ENCODE results near the gene FREM1. TPM values are rescaled to one million over a fixed set of nuclear protein-coding genes. Genes with fewer than 3 reads are reported as not detected.

The FREM1 gene
- total RNA-seq, 2 experiments from 2014 or later: not detected

DNA sequence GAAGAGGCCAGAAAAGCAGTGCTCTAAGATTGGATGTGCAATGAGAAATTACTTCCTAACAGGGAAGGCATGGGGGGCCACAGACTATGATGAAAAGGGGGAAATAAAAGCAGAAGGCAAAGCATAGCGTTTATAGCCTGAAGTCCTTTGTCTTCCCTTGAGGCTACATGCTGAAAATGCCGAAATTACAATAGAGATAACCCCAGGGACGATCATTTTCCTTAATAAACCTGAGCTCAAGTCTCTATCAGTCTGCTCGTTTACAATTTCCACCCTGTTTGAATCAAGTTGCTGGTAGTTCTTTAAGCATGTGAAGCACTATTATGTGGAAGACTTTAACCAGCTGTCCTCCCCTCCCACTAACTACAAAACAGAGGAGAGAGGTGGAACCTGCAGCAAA is 60.4 kb downstream of the FREM1 start:
- no peaks in the 10 kb centered on the region for H3K9me3 Mint-ChIP-seq (ENCODE audit: insufficient read depth)
- H3K36me3 Mint-ChIP-seq (ENCODE audit: low read depth): no peaks in the 10 kb centered on the region
- peaks cover 15% of the 10 kb centered on the region for H3K27me3 Mint-ChIP-seq (ENCODE audit: low read depth)
- H3K4me3 Mint-ChIP-seq: no peak overlapping the region
- DNase-seq (no peak), ATAC-seq (no peak)
- ChIA-PET POLR2A (no interaction called here), CTCF (no interaction called here)
- no peaks in the 10 kb centered on the region for H3K4me1 Mint-ChIP-seq (ENCODE audit: low read depth)
- H3K27ac Mint-ChIP-seq: no peak overlapping the region

GRCh38 chr9:14849296-14849695 is 60.9 kb downstream of the FREM1 start:
- ChIA-PET CTCF (no interaction called here), POLR2A (no interaction called here)
- Mint-ChIP-seq H3K9me3 (ENCODE audit: insufficient read depth) (no peaks in the 10 kb centered on the region), H3K4me3 (no peak overlapping the region), H3K27me3 (ENCODE audit: low read depth) (peaks cover 15% of the 10 kb centered on the region), H3K27ac (no peak overlapping the region), H3K4me1 (ENCODE audit: low read depth) (no peaks in the 10 kb centered on the region), H3K36me3 (ENCODE audit: low read depth) (no peaks in the 10 kb centered on the region)
- DNase-seq (no peak), ATAC-seq (no peak)

DNA sequence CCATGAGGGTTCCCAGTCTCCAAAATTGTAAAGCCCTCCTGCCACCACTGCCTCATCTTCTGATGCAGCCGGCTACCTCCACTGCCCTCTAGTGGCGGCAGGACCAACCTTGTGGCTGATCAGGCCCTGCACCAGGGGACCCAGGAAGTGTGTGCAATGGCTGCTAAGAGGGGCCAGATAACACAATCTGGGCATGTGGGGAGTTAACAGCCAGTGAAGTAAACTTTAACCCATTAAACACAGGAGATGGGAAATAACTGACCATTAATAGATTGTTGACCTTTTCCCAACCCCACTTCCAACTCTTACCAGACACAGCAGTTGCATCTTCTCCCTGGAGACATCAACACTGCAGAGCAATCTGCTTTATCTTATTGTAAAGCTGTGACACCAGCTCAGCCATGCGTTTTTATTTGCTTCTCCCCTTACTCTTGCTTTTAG is 63.3 kb downstream of the FREM1 start:
- peak; percentile 75 for ATAC-seq
- CTCF ChIA-PET: interaction anchor here (0.7 kb wide), 1 partner anchor 8 kb away, joined by 3 read pairs; no protein-coding TSS in a partner anchor
- DNase-seq: peak; percentile 73
- Mint-ChIP-seq H3K27me3 (ENCODE audit: low read depth) (peaks cover 10% of the 10 kb centered on the region), H3K9me3 (ENCODE audit: insufficient read depth) (no peaks in the 10 kb centered on the region), H3K4me3 (no peak overlapping the region), H3K36me3 (ENCODE audit: low read depth) (no peaks in the 10 kb centered on the region), H3K4me1 (ENCODE audit: low read depth) (no peaks in the 10 kb centered on the region), H3K27ac (no peak overlapping the region)
- POLR2A ChIA-PET: no interaction called here

GRCh38 chr9:14843163-14843562 is 67.1 kb downstream of the FREM1 start:
- Mint-ChIP-seq H3K27me3 (ENCODE audit: low read depth) (no peaks in the 10 kb centered on the region), H3K4me1 (ENCODE audit: low read depth) (no peaks in the 10 kb centered on the region), H3K9me3 (ENCODE audit: insufficient read depth) (no peaks in the 10 kb centered on the region), H3K4me3 (no peak overlapping the region), H3K27ac (no peak overlapping the region), H3K36me3 (ENCODE audit: low read depth) (no peaks in the 10 kb centered on the region)
- DNase-seq (no peak), ATAC-seq (no peak)
- ChIA-PET CTCF (interaction anchor here (0.8 kb wide), 1 partner anchor 292 kb away, joined by 3 read pairs; no protein-coding TSS in a partner anchor), POLR2A (no interaction called here)

DNA sequence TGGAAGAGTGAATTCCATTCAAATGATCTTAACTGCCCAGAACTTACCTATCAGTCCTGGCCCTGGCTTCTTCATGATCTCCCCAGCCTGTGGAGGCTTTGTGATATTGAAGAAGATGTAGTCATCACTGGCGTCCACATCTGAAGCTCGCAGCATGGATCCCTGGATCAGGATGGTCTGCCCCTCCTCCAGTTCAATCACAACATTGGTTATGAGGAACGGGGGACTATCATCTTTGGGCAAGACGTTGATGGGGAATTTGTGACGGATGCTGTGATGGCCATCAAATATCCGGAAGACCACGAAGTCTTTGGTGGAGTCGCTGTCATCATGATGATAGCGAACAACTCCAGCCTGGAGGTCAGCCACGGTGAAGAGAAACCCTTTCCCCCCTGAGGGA is 68.0 kb downstream of the FREM1 start:
- no peaks in the 10 kb centered on the region for H3K27me3 Mint-ChIP-seq (ENCODE audit: low read depth)
- no peak for DNase-seq
- ChIA-PET POLR2A (no interaction called here), CTCF (no interaction called here)
- no peak overlapping the region for H3K4me3 Mint-ChIP-seq
- H3K27ac Mint-ChIP-seq: no peak overlapping the region
- H3K9me3 Mint-ChIP-seq (ENCODE audit: insufficient read depth): no peaks in the 10 kb centered on the region
- no peaks in the 10 kb centered on the region for H3K4me1 Mint-ChIP-seq (ENCODE audit: low read depth)
- H3K36me3 Mint-ChIP-seq (ENCODE audit: low read depth): no peaks in the 10 kb centered on the region
- ATAC-seq: no peak

DNA sequence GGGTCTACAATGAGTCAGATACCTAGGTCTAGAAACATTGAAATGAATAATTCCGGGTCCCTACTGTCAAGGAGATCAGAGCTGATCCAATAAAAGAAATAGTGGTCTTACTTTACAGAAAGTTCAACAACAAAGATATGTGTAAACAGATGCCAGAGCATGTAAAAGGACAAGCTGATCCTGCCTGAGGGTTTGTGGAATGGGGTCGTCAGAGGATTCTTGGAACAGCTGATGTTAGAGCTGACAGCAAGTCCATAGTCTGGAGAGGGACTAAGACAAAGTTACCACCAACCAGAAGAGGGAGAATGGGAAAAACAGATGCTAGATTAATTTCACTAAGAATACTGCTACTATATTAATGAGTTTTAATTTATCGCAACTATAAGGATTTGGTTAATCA is 71.5 kb downstream of the FREM1 start:
- H3K36me3 Mint-ChIP-seq (ENCODE audit: low read depth): no peaks in the 10 kb centered on the region
- H3K27ac Mint-ChIP-seq: no peak overlapping the region
- ATAC-seq (no peak), DNase-seq (no peak)
- no peaks in the 10 kb centered on the region for H3K9me3 Mint-ChIP-seq (ENCODE audit: insufficient read depth)
- no peaks in the 10 kb centered on the region for H3K27me3 Mint-ChIP-seq (ENCODE audit: low read depth)
- H3K4me3 Mint-ChIP-seq: no peak overlapping the region
- H3K4me1 Mint-ChIP-seq (ENCODE audit: low read depth): no peaks in the 10 kb centered on the region
- ChIA-PET POLR2A (no interaction called here), CTCF (interaction anchor here (1.4 kb wide), 1 partner anchor 8 kb away, joined by 3 read pairs; no protein-coding TSS in a partner anchor)

DNA sequence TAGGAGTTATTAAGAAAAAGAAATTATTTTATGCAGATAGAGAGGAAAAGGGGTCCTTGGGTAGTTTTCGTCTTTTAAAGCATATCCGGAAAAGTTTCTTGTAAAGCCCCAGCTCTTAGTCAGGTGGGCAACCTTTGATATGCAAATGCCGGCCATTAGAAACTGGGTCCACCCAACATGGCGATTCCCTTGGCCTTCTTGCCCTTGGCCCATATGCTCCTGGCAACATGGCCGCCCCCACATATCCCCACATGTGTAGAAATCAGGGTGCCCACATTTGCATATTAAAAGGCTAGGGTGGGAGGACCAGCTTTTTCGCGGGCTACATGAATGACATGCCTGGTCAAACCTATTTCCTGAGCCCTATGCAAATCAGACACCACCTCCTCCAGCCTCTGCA is 73.3 kb downstream of the FREM1 start:
- DNase-seq (no peak), ATAC-seq (no peak)
- Mint-ChIP-seq H3K36me3 (ENCODE audit: low read depth) (no peaks in the 10 kb centered on the region), H3K4me1 (ENCODE audit: low read depth) (no peaks in the 10 kb centered on the region), H3K27ac (no peak overlapping the region), H3K9me3 (ENCODE audit: insufficient read depth) (no peaks in the 10 kb centered on the region), H3K27me3 (ENCODE audit: low read depth) (no peaks in the 10 kb centered on the region), H3K4me3 (no peak overlapping the region)
- ChIA-PET CTCF (no interaction called here), POLR2A (no interaction called here)

GRCh38 chr9:14831661-14832060 is 78.6 kb downstream of the FREM1 start:
- no peaks in the 10 kb centered on the region for H3K9me3 Mint-ChIP-seq (ENCODE audit: insufficient read depth)
- H3K27me3 Mint-ChIP-seq (ENCODE audit: low read depth): no peaks in the 10 kb centered on the region
- no peak overlapping the region for H3K27ac Mint-ChIP-seq
- DNase-seq: no peak
- ChIA-PET CTCF (no interaction called here), POLR2A (no interaction called here)
- H3K4me1 Mint-ChIP-seq (ENCODE audit: low read depth): no peaks in the 10 kb centered on the region
- H3K36me3 Mint-ChIP-seq (ENCODE audit: low read depth): no peaks in the 10 kb centered on the region
- no peak for ATAC-seq
- no peak overlapping the region for H3K4me3 Mint-ChIP-seq

GRCh38 chr9:14831074-14831473 is 79.2 kb downstream of the FREM1 start:
- no peak overlapping the region for H3K27ac Mint-ChIP-seq
- no peaks in the 10 kb centered on the region for H3K9me3 Mint-ChIP-seq (ENCODE audit: insufficient read depth)
- DNase-seq (no peak), ATAC-seq (no peak)
- H3K4me3 Mint-ChIP-seq: no peak overlapping the region
- no peaks in the 10 kb centered on the region for H3K36me3 Mint-ChIP-seq (ENCODE audit: low read depth)
- ChIA-PET CTCF (no interaction called here), POLR2A (no interaction called here)
- no peaks in the 10 kb centered on the region for H3K4me1 Mint-ChIP-seq (ENCODE audit: low read depth)
- H3K27me3 Mint-ChIP-seq (ENCODE audit: low read depth): no peaks in the 10 kb centered on the region

- no peaks in the 10 kb centered on the region for H3K4me1 Mint-ChIP-seq (ENCODE audit: low read depth)
- no peaks in the 10 kb centered on the region for H3K36me3 Mint-ChIP-seq (ENCODE audit: low read depth)
- POLR2A ChIA-PET: no interaction called here
- H3K27ac Mint-ChIP-seq: no peak overlapping the region
- H3K4me3 Mint-ChIP-seq: no peak overlapping the region
- H3K27me3 Mint-ChIP-seq (ENCODE audit: low read depth): no peaks in the 10 kb centered on the region
- ATAC-seq (no peak), DNase-seq (no peak)
- CTCF ChIA-PET: no interaction called here
- no peaks in the 10 kb centered on the region for H3K9me3 Mint-ChIP-seq (ENCODE audit: insufficient read depth)
These were observed 80.2 kb downstream of the FREM1 start for GRCh38 chr9:14830057-14830456.

DNA sequence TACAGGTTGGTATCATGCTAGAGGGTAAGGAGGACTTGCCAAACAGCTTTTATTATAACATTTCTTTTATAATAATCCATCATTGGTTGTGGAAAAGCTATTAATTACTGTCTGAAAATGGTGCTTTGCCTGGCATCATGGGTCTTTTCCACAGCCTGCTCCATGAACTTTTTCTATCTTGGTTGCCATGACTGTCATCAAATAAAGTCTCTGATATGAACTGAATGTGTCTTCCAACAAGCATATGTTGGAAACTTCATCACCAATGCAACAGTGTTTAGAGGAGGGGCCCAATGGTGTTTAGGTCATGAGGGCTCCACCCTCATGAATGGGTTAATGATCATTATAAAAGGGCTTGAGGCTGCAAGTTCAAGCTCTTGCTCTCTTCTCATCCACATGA is 81.0 kb downstream of the FREM1 start:
- Mint-ChIP-seq H3K4me1 (ENCODE audit: low read depth) (no peaks in the 10 kb centered on the region), H3K27me3 (ENCODE audit: low read depth) (no peaks in the 10 kb centered on the region), H3K9me3 (ENCODE audit: insufficient read depth) (no peaks in the 10 kb centered on the region), H3K27ac (no peak overlapping the region), H3K4me3 (no peak overlapping the region), H3K36me3 (ENCODE audit: low read depth) (no peaks in the 10 kb centered on the region)
- CTCF ChIA-PET: no interaction called here
- ATAC-seq: no peak
- POLR2A ChIA-PET: no interaction called here
- no peak for DNase-seq

DNA sequence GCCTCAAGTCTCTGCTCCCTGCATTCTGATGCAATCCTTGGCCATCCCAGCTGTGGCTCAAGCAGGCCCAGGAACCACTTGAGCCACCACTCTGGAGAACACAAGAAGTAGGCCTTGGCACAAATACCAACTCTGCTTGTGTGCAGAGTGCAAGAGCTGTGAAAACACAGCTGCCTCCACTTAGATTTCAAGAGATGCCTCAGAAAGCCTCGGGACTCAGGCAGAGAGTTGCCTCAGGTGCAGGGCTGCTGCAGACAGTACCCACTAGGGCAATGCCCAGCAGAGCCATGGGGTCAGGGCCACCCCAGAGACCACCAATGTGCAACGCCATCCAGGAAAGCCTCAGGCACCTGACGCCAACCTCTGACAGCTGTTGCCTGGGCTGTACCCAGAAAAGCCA is 82.4 kb downstream of the FREM1 start:
- no peak overlapping the region for H3K27ac Mint-ChIP-seq
- H3K4me1 Mint-ChIP-seq (ENCODE audit: low read depth): no peaks in the 10 kb centered on the region
- POLR2A ChIA-PET: no interaction called here
- CTCF ChIA-PET: no interaction called here
- ATAC-seq (no peak), DNase-seq (no peak)
- no peak overlapping the region for H3K4me3 Mint-ChIP-seq
- no peaks in the 10 kb centered on the region for H3K9me3 Mint-ChIP-seq (ENCODE audit: insufficient read depth)
- no peaks in the 10 kb centered on the region for H3K27me3 Mint-ChIP-seq (ENCODE audit: low read depth)
- no peaks in the 10 kb centered on the region for H3K36me3 Mint-ChIP-seq (ENCODE audit: low read depth)

DNA sequence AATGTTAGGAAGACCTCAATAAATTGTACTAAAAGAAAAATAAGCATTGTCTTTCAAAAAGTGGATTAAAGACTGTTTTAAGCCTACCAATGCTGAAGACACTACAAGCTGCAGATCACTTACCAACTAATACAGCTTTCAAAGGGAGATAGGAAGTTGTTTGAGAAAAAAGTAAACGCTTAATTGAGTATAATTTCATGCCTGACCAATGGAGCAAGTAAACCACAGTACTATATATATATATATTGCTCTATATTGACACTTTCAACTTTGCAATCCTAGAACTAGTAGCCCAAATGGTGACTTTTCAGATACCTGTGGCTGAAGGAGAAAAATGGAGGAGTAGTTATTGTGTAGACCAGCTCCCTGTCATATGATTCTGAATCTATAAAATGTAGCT is 85.7 kb downstream of the FREM1 start:
- ChIA-PET POLR2A (no interaction called here), CTCF (no interaction called here)
- no peak overlapping the region for H3K4me3 Mint-ChIP-seq

More for the DNA sequence above, 85.7 kb downstream of the FREM1 start:
- Mint-ChIP-seq H3K9me3 (ENCODE audit: insufficient read depth) (no peaks in the 10 kb centered on the region), H3K27ac (no peak overlapping the region), H3K36me3 (ENCODE audit: low read depth) (no peaks in the 10 kb centered on the region), H3K4me1 (ENCODE audit: low read depth) (no peaks in the 10 kb centered on the region), H3K27me3 (ENCODE audit: low read depth) (no peaks in the 10 kb centered on the region)
- DNase-seq: no peak
- ATAC-seq: no peak

Measured in activated CD8-positive, alpha-beta T cell treated with anti-CD3 and anti-CD28 coated beads, Interleukin-2, amount 10 ng/mL, durations not matched to agents 7 days and 5 days (primary cell).